Measurements from ENCODE around the gene RBM33.
"Not testable (repeated sequence)": the region's sequence is repeated elsewhere in the genome, so short reads cannot be mapped to it uniquely, and the experiment has no call there.

RBM33 gene

DNA sequence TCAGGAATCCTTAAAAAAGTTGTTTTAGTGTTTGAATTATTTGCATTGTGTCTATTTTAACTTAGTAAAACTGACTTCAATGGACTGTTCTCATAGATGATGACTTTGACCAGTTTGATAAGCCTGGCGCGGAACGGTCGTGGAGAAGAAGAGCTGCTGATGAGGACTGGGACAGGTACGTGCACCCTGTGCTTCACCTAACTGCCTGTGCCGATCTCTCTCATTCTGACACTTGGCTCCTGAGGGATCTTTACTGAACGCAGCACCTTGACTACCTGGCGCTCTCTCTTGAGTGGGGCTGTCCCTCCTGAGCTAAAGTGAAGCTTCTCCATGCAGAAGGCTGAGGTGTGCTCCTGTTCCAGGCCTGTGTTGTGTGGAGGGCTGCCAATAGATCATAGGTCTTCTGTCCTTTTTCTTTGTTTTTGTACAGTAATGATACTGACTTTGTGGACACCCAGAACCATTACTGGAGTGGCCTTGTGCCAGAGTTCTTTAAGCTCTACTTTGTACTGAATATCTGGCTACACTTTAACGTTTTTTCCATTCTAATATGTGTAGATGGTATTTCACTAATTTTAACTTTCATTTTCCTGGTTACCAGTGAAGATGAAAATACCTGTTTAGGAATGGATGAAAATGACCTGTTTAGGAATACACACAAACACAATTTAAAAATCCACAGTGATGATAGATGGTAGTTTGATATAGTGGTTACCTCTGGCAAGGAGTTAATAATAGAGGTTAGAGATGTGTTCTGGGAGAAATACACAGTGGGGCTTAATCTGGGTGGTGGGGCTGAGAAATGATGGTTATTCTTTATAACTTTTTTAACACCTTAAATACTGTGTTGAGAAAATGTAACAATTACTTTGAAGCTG lies 20.9 kb downstream of the RBM33 start:
- no peak for DNase-seq

DNA sequence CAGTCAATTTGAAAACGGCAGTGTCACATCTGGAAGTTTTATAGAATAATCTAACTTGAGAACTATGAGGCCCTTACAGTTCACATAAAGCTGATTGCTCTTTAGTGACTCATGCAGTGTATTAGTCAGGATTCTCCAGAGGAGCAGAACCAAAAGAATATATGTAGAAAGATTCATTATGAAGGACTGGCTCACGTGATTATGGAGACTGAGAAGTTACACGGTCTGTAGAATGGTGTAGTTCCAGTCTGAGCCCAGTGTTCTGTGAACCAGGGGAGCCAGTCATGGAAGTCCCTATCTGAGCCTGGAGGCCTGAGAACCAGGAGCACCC lies 21.5 kb downstream of the RBM33 start:
- DNase-seq, result peak; percentile 9

DNA sequence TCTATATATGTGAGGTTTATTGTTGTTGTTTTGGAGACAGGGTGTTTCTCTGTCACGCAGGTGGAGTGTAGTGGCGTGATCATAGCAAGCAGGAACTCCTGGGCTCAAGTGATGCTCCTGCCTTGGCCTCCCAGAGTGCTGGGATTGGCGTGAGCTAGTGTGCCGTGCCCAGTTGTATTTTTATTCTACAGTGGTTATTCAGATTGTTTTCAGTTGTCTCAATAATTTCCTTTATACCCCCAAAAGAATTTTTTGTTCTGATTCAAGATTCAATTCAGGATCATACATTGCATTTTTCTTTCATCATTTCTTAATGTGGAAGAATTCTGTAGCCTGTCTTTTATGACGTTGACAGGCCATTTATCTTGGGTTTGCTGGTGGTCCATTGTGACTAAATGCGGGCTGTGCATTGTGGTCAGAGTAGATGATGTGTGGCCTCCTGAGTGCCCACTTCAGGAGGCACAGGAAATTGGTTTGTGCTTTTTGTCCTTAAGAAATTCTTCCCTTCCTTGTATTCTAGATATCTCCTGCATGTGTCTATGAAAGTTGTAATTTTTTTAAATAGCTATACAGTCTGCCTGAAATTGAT lies 22.9 kb downstream of the RBM33 start:
- DNase-seq, result no peak

DNA sequence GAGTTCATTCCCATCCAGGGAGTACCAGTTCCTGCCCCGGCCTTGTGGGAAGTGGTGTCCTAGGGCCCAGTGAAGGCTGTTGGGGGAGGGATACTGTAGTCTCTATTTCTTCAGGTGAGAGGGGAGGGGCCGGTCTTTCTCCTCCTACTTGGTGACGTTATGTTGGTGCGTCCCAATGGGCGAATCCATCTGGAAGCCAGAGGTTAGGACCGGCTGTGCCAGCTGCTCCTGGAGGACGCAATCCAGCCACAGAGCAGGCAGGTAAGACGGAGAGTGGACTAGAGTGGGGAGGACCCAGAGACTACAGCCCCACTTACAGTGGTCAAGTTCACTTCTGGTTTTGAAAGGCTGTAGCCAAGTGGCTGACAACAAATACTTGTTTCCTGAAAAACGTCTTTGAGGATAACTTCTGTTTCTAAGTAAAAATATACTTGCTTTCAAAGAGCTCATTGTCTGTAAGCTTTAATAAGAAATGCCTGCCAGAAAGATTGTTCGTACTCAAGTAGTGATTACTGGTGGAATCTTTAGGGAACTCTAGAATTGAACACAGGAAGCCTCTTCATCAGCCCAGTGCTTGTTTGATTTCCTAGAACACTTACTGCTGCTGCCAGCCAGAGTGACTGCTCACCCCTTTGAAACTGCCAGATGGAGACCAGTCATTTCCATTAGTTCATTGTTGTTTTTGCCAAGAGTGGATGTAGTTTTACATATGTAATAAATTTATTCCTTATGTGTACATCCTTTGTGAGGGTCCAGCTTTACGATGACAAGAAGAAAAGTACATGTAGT lies 25.4 kb downstream of the RBM33 start:
- DNase-seq, result no peak

DNA sequence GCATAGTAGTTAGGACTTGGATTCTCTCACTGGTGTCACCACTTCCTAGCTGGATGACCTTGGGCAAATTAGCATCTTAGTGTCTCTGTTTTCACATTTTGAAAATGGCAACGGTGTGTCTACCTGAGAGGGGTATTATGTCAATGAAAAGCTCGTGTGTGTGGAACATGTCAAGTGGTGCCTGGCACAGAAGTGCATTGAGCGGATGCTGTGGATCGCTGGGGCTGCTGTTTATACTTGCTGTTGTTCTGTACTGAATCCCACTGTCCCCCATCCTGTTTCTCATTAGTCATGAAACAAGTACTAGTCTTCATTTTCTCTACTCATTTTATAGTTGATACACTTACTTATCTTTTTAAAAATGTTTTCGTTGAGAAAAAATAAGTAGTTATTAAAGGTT lies 26.1 kb downstream of the RBM33 start:
- no peak for DNase-seq

DNA sequence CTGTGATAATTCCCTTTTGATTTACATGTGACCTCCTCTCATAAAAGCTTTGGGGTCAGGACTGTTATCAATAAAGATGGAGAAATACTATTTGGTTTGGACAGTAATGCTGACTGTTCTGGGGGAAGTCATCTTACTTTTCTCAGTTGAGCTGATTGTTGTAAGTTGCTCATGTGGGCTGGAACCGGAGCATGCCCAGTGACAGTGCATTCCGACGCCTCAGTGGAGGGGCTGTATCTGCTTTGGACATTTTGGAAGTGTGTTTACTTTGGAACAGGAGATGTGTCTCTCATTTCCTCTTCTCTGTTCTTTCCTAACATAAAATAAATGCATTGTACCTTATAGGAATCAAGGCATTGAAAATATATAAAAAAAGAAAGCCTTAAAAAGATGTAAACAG lies 30.1 kb downstream of the RBM33 start:
- DNase-seq, result no peak

DNA sequence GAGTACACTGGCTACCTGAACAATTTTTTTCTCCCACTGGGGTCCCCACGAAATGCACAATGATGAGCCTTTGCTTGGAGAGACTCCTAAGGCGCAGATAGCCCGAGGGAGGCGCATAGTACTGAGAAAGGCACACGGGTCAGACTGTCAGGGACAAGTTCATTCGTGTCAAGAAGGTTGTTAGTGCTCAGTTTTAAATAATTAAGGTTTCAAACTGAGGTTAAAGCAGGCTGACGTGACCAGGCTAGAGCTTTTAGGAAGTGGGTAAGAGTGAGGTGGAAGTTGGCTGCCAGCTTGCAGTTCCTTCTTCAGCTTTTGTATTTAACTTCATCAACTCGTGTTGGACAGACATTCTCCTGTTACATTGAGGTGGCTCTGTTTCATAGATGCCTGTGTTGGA lies 31.6 kb downstream of the RBM33 start:
- no peak for DNase-seq

DNA sequence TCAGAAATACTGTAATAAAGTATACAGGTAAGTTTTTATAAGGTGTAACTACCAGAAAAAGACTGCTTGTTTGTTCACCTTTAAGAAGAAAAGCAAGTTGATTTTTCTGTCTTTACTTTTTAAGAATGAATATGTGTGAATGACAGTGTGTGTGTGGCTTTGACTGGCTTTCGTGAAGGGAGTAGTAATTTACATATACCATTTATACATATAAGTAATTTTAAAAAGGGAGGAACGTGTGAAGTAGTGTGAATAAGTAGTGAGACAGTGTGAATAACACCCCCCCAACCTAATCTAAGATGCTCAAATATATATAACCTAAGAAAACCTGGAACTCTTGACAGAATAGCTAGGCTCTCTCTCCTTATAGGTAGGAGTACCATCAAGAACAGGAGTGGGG lies 33.2 kb downstream of the RBM33 start:
- DNase-seq, result no peak

DNA sequence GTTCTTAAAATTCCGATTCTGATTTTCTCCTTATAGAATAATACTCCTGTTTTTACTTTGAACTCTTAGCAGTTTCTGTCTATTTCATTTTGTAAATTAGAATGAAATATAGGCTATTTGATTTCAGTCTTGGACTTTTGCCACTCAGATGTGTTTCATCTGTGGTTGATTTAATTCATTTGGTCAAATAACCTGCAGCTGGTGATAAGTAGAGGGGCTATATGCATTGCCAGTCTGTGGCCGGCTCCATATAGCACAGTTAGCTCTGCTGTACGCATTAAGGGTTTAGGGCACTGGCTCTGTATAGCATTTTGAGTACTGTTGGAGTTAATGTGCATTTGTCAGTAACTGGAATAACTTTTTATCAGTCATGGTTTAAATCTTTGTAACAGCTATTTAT lies 35.7 kb downstream of the RBM33 start:
- DNase-seq, result no peak

DNA sequence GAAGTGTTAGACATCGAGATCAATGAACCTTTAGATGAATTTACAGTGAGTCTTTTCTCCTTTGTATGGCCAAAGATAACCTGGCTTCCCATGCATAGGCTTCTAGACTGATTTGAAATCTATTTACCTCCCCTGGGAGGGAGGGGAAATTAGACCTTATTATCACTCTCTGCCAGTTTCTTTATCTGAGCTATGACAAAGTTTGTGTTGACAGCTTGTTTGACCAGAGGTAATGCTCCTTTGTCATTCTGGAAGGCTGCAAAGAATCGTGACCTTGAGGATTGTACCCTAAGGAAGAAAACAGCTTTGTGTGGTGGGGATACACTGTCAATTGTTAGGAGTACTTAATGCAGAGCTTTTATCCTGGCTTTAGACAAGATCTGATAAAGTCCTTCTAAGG lies 36.4 kb downstream of the RBM33 start:
- DNase-seq, result no peak

DNA sequence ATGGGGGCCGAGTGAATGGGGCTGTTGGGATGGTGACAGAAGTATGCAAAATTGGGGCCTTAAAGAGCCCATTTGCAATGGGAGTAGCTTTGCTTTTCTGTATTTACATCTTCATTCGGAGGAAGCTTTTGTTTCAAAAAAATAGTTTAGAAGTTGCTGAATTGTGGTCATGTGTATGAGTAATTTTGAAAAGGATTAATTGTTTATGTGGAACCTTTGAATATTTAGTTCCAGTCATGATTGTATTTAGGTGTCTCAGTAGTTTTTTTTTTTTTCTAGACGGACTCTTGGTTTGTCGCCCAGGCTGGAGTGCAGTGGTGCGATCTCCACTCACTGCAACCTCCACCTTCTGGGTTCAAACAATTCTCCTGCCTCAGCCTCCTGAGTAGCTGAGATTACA lies 37.2 kb downstream of the RBM33 start:
- DNase-seq, result no peak

DNA sequence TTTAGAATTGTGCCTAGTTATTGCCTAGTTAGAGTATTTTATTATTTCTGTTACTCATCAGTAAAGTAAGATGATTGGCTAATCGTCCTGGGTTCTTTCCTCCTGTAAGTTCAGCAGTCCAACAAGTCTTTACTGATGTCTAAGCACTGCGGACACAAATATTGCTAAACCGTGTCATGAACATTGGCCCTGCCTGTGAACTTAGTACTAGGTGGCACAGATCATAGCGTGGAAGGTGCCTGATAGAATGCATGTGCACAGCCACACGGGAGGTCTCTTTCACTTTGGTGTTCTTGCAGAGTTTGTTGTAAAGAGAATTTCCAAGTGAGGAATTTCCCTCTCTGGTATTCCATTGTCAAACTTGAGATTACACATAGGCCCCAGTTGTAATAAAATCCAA lies 38.0 kb downstream of the RBM33 start:
- DNase-seq, result no peak

DNA sequence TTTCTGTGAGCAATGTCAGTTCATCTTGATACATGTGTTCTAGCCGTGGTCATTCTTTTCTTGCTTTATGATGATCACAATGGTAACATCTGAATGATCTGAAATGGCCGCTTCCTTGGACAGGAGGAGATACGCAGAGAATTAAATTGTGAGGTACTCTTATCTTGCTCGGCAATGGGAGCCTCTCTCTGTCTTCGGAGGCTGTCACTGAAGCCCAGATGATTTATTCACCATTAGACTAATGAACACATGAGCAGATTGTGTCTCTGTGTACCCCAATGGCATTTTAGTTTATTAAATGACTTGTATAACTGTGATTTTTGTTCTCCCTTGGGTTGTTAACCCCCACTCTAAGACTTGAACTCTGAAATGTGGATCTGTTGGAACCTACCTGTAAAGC lies 38.6 kb downstream of the RBM33 start:
- no peak for DNase-seq

DNA sequence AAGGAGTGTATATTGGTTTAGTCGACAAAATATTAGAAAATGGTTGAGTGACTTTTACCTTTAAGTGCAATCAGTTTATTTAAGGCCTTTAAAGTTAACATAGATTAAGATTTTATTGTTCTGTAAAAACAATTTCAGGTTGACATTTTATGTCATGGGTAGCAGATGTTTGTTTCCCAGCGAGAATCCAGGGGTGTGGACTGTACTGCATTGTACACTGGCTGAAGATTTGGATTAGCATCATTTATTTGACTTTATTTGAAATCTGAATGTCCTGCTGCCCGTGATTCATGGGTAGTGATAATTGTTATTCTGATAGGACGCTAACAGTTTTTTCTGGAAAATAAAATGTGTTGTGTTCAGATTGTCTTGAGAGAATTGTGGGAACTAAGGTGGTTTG lies 39.3 kb downstream of the RBM33 start:
- DNase-seq, result no peak

DNA sequence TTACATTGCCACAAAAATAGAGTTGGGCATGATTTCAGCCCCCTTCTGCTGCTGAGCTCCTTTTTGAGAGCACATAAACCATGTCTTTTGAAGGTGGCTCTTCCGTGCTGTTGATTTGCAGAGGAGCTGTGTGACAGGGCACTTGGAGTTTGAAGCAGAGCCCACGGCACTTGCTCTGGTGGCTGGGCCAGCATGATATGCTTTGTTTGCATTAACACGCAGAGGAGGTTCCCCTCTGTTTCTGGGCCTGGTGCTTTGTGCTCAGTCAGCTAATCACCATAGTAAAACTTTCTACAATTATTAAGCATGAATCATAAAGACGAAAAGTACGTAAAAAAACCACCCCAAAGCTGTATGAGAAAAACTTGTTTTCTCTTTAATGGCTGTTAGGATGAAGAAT lies 40.1 kb downstream of the RBM33 start:
- no peak for DNase-seq

DNA sequence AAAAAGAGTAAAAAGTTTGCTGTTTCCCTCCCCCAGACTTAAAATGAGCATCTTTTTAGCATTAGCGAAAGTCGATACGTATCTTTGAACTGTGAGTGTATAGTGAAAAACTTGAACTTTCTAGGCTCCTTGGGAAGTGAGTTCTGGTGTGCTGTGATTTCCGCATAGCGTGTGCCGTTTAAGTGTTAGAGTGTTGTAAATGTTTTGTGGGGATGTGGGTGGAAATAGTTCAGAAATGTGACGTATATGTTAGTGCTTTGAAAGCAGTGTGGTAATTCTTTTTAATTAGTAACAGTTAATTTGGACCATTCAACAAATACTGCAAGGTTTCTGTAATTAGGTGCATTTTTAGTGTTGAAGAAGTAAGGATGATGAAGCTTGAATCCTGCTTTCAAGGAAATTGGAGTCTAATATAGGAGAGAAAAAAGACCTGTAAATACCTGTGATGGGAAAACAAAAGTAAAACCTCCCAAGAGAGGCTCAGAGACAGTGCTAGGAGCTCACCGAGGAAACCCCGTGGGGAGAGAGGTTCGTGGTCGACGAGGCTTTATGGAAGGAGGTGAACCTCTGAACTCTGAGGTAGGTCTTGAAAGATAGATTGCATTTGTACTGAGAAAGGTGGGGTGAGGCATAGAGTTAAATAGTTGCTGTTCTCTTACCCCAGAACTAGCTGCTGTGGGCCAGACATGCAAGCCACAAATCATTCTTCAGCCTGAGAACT lies 40.8 kb downstream of the RBM33 start:
- DNase-seq, result no peak

DNA sequence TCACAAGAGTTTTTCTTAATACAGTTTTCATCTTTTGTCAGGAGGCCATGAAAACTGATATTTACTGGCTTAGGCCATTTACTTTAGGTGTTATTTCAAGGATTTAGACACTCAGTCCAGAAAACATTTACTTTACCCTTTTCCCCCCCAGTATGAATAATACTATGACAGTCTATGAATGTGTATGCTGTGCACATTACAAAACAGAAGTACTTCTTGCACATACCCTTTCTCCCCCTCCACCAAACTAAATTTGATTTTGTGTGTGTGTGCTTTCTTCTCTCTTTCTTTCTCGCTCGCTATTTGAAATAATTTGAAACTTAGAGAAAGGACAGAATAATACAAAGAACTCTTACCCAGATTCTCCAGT lies 41.3 kb downstream of the RBM33 start:
- no peak for DNase-seq

DNA sequence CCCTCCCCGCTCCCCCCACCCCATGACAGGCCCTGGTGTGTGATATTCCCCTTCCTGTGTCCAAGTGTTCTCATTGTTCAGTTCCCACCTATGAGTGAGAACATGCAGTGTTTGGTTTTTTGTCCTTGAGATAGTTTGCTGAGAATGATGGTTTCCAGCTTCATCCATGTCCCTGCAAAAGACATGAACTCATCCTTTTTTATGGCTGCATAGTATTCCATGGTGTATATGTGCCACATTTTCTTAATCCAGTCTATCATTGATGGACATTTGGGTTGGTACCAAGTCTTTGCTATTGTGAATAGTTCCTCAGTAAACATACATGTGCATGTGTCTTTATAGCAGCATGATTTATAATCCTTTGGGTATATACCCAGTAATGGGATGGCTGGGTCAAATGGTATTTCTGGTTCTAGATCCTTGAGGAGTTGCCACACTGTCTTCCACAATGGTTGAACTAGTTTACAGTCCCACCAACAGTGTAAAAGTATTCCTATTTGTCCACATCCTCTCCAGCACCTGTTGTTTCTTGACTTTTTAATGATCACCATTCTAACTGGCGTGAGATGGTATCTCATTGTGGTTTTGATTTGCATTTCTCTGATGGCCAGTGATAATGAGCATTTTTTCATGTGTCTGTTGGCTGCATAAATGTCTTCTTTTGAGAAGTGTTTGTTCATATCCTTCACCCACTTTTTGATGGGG lies 42.3 kb downstream of the RBM33 start:
- not testable (repeated sequence) for DNase-seq

DNA sequence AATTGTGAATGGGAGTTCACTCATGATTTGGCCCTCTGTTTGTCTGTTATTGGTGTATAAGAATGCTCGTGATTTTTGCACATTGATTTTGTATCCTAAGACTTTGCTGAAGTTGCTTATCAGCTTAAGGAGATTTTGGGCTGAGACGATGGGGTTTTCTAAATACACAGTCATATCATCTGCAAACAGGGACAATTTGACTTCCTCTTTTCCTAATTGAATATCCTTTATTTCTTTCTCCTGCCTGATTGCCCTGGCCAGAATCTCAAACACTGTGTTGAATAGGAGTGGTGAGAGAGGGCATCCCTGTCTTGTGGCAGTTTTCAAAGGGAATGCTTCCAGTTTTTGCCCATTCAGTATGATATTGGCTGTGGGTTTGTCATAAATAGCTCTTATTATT lies 43.8 kb downstream of the RBM33 start:
- not testable (repeated sequence) for DNase-seq

DNA sequence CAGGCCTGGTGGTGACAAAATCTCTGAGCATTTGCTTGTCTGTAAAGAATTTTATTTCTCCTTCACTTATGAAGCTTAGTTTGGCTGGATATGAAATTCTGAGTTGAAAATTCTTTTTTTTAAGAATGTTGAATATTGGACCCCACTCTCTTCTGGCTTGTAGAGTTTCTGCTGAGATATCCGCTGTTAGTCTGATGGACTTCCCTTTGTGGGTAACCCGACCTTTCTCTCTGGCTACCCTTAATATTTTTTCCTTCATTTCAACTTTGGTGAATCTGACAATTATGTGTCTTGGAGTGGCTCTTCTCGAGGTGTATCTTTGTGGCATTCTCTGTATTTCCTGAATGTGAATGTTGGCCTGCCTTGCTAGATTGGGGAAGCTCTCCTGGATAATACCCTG lies 46.2 kb downstream of the RBM33 start:
- not testable (repeated sequence) for DNase-seq

DNA sequence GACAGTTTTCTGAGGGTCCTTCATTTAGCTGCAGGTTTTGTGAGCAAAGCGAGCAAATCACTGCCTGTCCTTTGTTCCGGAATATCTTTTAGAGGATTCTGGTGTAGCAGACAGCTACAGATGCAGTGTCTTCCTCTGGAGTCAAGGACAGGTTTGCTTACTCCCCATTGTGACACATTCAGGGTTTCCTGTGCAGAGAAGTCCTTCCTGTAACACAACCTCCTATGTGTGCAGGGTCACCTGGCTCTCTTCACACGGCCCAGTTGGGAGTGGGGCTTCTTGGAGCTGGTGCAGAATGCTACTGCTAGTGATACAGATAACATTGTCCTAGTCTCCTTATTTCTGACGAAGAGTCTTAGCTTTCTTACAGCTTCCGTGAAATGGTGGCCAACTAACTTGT lies 47.9 kb downstream of the RBM33 start:
- DNase-seq, result no peak

DNA sequence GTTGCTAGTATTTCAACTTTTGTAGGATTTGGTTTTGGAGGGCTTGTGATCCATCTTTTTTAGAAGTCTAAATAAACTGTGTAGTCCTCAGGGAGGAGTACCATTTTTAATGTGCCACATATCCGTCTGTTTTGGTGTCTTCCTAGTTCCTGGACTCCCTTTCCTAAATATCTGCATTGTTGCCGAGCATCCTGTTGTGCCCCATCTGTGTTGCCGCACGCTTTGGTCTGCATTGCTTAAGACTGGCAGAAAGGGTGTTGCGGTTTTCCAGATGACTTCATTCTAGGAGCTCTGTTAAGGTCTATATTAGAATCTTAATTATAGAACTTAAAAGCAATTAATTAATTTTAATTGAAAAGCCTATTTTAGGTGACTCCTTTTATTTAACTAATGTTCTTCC lies 49.4 kb downstream of the RBM33 start:
- no peak for DNase-seq

DNA sequence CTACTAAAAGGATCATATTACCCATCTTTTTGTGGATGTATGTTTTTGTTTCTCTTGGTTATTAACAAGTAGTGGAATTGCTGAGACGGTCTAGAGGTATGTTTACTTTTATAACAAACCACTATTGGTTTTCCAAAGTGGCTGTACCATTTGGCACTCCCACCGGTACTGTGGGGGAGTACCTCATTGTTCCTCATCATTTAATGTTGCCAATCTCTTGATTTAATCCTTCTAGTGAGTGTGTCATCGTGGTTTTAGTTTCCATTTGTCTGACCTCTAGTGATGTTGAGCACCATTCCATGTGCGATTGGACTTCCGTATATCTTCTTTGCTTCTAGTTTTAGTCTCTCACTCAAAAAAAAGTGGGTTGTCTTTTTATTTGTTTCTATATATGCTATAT lies 50.4 kb downstream of the RBM33 start:
- DNase-seq, result peak; percentile 14
